NCI-H128 (cell line): Measurements from ENCODE around the gene ZNF236.

Experiments
- DNase-seq: peaks from one replicate; lab custom pipeline; 2025; ENCODE audit not compliant: unreplicated experiment; lab: John Stamatoyannopoulos, UW

The ZNF236 gene

DNA sequence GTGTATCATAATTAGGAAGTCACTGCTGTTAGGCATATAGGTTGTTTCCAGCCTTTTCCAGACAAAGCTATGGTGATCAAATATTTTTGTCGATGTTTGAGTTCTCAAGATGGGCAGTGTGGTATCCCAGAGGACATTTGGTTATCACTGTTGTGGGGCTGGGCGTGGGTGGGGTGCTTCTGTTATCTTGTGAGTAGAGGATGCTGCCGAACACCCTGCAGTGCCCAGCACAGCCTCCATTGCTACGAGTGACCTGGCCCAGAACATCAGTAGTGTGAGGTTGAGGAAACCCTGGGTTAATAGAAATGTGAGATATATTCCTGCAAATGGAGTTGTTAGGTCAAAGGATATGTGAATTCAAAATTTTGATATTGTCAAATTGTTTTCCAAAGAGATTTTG, 33.2 kb downstream of the ZNF236 start:
- DNase-seq: no peak

- no peak for DNase-seq
Observed at GRCh38 chr18:76857476-76857875, 35.1 kb downstream of the ZNF236 start.

- no peak for DNase-seq
Observed at GRCh38 chr18:76859474-76860339, 37.4 kb downstream of the ZNF236 start.

GRCh38 chr18:76860411-76860810, 38.1 kb downstream of the ZNF236 start:
- no peak for DNase-seq

DNA sequence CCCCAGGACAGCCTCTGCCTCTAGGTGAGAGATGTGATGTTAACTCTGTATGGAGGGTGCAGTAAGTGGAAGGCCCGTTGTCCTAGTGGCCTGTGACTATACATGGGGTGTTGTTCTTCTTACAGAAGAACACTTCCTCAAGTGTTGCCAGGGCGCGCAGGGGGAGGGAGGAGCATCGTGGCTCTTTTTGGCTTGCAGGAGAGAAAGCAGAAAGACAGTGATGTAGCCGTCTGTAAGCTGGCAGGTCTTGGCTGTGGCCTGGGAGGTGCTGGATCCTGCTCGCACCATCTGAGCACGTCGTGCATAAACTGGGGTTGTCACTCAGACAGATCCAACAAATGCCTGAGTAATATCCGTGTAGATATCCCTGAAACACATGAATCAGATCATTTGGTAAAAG, 44.3 kb downstream of the ZNF236 start:
- no peak for DNase-seq

GRCh38 chr18:76873311-76873710, 51.0 kb downstream of the ZNF236 start:
- no peak for DNase-seq

- no peak for DNase-seq
Observed at GRCh38 chr18:76873713-76874112, 51.4 kb downstream of the ZNF236 start.

- DNase-seq: no peak
Observed at GRCh38 chr18:76874642-76875389, 52.5 kb downstream of the ZNF236 start.

GRCh38 chr18:76875390-76876325, 53.3 kb downstream of the ZNF236 start:
- DNase-seq: no peak

DNA sequence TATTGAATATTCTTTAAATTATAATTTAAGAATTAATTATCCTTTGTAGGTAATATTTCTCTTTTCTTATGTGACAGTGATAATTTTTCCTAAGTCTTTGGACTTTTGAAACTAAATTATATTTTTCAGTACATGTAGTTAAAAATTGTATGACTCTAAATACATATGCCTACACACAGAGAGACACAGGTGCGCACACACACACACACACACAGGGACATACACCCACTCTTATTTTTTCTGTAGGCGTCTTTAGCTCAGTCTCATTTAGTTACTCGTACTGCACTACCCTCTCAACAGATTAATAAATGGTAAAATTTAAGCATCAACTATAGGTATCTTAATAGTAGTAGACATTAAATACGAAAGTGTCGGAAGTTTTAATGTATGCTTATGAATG, 56.1 kb downstream of the ZNF236 start:
- DNase-seq: no peak

GRCh38 chr18:76880026-76880425, 57.7 kb downstream of the ZNF236 start:
- no peak for DNase-seq

- DNase-seq: no peak
Observed at GRCh38 chr18:76881744-76882143, 59.4 kb downstream of the ZNF236 start.

DNA sequence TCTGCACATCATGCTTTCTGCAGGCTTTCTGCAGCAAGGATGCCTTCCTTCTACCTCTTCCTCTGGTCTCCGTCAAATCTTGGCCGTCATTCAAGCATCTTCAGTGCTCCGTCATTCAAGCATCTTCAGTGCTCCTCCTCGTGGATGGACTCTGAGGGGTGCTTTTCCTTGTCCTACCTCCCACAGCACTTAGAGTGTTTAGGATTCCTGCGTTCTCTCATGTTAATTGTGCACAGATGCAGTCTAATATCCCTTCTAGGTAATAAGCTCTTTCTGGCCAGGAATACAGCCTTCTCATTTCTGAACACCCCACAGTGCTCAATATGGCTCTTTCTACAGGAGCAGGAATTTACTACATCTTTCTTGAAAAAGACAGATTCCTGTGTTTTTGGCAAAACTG, 59.8 kb downstream of the ZNF236 start:
- no peak for DNase-seq

DNA sequence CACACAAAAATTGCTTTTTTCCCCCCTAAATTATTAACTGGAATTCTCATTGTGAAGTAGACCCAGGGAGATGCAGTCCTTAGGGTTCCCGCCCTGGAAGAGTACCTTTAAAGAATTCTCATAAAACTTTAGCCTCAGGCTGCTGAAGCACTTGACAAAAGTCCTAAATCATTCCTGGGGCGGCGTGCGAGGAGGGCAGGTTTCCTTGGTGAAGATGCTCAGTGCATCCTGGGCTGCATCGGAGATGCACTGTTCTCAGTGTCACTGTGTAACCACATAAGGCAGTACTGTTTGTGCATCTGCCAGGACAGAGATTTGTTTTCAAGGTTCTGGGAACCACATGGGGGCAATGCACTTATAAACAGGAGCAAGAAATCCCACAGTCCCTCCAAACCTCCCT, 62.6 kb downstream of the ZNF236 start:
- no peak for DNase-seq

GRCh38 chr18:76886112-76886511, 63.8 kb downstream of the ZNF236 start:
- no peak for DNase-seq

DNA sequence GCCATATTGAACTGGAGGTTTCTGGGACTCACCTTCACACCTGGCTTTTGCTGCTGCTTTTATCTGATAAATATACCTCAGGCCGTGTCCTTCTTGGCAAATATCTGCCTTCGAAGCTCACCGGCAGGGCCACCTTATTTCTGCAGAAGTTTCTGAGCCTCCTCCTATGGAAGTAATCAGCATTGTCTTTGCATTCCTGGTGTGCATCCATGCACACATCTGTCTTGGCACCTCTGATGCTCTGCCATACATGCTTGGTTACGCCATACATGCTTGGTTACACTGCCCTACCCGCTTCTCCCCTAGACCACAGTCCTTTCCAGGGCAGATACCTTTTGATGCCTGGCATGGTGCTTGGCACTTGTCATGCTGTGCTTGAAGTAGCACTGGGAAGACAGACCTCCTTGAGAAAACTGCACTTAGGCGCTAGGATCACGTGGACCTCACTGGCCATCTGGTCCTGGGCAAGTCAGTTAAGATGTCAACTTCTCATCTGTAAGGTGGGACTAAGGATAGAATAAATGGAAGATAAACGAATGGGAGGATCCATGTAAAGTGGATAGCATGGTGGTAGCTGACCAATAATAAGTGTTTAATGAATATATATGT, 66.8 kb downstream of the ZNF236 start:
- no peak for DNase-seq

DNA sequence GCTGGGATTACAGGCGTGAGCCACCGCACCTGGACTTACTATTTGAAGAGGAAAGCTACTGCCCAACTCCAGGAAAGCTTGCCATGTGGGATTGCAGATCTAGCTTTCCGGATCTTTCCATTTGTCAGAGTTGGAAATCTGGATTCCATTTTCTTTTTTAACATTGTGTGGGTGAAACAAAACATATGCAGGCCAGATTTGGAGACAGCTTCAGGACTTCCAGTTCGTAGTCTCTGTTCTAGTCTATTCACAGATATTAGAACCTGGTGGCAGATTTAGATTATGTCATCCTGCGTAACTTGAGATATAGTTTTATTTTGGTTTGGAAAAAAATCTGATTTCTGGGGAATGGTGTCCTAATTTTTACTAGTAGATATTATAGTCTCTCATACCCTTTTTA, 70.5 kb downstream of the ZNF236 start:
- DNase-seq: no peak

DNA sequence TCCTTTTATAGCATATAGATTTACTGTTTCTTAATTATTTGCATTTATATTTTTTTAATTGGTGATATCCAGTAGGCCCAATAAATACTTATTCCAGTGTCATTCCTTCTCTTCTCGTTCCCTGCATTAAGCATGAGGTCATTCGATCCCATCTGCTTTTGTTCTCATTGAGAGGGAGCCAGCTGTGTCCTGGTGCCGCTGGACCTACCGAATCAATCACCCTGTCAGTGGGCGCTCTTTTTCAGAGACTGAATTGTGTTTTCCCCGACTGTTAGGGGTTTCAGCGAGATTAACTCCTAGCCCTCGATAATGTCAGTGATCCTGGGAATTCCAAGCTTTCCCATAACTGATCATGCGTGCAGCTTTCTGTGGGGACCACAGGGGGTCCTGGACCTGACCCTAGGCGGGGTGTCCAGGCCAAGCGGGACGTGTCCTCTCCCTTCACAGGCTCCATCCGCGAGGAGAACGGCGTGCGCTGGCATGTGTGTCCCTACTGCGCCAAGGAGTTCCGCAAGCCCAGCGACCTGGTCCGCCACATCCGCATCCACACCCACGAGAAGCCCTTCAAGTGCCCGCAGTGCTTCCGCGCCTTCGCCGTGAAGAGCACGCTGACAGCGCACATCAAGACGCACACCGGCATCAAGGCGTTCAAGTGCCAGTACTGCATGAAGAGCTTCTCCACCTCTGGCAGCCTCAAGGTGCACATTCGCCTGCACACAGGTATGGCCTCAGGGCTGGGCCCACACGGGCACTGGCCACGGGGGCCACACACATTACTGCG, 72.4 kb downstream of the ZNF236 start:
- DNase-seq: no peak

DNA sequence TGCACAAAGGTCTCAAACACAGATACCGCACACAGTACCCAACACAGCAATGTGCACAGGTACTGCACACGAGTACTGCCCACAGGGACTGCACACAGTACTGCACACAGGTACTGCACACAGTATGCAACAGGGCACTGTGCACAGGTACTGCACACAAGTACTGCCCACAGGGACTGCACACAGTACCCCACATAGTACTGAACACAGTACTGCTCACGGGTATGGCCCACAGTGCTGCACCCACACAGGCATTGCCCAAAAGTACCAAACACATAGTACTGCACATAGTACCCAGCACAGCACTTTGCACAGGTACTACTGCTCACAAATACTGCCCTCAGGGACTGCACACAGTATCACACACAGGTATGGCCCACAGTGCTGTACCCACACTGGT, 73.1 kb downstream of the ZNF236 start:
- no peak for DNase-seq

GRCh38 chr18:76896677-76897076, 74.3 kb downstream of the ZNF236 start:
- DNase-seq: no peak
